Effector CD8-positive, alpha-beta T cell (primary cell): ENCODE data around the gene SEC23A.
"Not testable (repeated sequence)": the region's sequence is repeated elsewhere in the genome, so short reads cannot be mapped to it uniquely, and the experiment has no call there.

Experiments
- DNase-seq: peaks from one replicate; lab custom pipeline; 2025; lab: John Stamatoyannopoulos, UW
- total RNA-seq, 4 experiments: gene quantifications; one replicate each; lab custom pipeline; 2026; lab: John Stamatoyannopoulos, UW

SEC23A gene
- 82.9 to 101 (median 91.0) reads per million in 4 experiments for total RNA-seq

GRCh38 chr14:39102969-39103957 is at the start of gene SEC23A:
SEC23A (minus strand) TSS chr14:39103235; CDS start chr14:39096118, 7,117 bp downstream.
- DNase-seq = peak; percentile 71

DNA sequence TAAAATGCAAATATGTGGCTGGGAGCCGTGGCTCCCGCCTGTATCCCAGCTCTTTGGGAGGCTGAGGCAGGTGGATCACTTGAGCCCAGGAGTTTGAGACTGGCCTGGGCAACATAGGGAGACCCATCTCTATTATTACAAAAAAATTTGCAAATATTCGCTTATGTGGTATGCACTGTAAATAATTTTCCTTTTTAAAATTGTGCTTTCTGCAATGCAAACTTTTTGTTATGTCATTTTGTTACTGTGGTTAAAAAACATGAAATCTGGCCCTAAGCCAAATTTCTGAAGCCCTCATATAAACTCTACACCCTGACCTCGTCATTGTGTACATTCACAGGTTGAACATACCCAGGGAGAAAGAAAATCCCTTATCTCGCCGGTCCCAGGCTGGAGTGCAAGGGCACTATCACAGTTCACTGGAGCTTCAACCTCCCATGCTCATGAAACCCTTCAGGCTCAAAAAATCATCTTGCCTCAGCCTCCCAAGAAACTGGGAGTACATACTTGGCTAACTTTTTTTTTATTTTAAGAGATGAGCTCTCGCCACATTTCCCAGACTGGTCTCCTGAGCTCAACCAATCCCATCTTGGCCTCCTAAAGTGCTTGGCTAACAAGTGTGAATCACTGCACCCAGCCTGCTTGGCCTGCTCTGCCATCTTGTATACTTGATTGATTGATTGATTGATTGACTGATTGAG is 42.4 kb upstream of the SEC23A start:
- DNase-seq = no peak

- not testable (repeated sequence) for DNase-seq
Observed at GRCh38 chr14:39143226-39143625, 40.2 kb upstream of the SEC23A start.

DNA sequence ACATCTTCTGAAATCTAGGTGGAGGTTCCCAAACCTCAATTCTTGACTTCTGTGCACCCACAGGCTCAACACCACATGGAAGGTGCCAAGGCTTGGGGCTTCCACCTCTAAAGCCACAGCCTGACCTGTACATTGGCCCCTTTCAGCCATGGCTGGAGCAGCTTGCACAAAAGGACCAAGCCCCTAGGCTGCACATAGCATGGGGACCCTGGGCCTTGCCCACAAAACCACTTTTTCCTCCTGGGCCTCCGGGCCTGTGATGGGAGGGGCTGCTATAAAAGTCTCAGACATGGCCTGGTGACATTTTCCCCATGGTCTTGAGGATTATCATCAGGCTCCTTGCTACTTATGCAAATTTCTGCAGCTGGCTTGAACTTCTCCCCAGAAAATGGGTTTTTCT is 38.6 kb upstream of the SEC23A start:
- not testable (repeated sequence) for DNase-seq

DNA sequence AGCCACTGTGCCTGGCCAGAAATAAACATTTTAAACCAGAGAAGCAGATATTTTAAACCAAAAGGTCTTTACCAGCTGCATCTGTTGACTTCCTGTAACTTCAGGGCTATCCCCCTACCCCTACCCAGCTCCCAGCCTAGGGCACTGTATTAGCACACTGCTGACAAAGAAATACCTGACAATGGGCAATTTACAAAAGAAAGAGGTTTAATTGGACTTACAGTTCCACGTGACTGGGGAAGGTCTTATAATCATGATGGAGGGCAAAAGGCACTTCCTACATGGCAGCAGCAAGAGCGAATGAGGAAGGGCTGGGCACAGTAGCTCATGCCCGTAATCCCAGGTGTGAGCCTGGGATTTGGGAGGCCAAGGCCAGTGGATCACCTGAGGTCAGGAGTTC is 37.1 kb upstream of the SEC23A start:
- no peak for DNase-seq

DNA sequence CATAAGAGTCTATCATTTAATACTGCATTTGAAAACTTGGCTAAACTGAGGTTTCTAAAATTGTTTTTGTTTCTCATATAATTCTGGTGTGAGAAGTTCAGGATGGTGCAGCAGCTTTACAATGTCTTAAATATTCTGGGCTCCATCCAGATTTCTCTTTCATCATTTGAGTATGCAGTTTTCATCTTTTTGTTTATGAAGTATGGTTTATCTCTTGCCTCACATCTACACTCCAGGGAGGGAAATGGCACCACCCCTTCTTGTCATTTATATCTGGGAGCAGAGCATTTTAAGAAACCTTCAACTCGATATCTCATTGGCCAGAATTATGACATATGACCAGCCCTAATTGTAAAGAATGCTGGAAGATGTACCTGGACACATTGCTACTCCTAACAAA is 35.4 kb upstream of the SEC23A start:
- no peak for DNase-seq

- DNase-seq = not testable (repeated sequence)
Observed at GRCh38 chr14:39137835-39138234, 34.8 kb upstream of the SEC23A start.

- DNase-seq = no peak
Observed at GRCh38 chr14:39122330-39123138, 19.5 kb upstream of the SEC23A start.

GRCh38 chr14:39114073-39114838 is 11.2 kb upstream of the SEC23A start, which contains the start of gene GEMIN2:
GEMIN2 (plus strand) TSS chr14:39114323; CDS start chr14:39114339, 16 bp downstream.
- DNase-seq = peak; percentile 92

- no peak for DNase-seq
Observed at GRCh38 chr14:39113685-39114072, 10.6 kb upstream of the SEC23A start.

GRCh38 chr14:39109893-39110715 is 7.1 kb upstream of the SEC23A start:
- no peak for DNase-seq

DNA sequence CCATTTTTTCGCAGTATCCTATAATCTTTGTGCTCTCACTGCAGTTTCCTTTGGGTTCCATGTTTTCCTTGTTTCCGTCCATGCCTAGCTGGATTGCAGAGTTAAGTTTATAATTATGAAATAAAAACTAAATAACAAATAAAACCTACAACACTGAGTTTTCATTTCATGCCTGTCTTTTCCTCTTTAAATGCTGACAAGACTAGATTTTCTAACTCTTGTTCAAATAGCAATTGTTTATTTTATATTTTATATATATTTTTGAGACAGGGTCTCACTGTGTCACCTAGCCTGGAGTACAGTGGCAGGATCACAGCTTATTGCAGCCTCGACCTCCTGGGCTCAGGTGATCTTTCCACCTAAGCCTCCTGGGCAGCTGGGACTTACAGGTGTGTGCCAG is 5.8 kb upstream of the SEC23A start:
- no peak for DNase-seq

DNA sequence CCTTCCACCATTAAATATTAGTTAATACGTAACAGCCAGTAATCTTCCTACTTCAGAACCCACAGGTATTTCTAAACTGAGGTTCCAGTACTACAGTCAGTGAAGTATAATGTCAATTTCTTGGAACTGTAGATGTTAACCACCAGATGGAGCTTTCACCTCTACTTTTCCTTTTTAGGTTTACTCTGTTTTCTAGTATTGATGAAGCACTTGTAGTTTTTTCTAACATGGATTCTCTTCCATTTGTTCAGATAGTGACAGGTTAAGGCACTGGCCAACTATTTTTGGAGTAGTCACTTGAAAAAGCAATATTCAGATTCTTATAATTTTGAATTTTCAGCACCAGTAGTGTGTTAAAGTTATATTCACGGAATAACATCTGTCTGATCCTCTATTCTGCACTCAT is 4.6 kb upstream of the SEC23A start:
- no peak for DNase-seq

DNA sequence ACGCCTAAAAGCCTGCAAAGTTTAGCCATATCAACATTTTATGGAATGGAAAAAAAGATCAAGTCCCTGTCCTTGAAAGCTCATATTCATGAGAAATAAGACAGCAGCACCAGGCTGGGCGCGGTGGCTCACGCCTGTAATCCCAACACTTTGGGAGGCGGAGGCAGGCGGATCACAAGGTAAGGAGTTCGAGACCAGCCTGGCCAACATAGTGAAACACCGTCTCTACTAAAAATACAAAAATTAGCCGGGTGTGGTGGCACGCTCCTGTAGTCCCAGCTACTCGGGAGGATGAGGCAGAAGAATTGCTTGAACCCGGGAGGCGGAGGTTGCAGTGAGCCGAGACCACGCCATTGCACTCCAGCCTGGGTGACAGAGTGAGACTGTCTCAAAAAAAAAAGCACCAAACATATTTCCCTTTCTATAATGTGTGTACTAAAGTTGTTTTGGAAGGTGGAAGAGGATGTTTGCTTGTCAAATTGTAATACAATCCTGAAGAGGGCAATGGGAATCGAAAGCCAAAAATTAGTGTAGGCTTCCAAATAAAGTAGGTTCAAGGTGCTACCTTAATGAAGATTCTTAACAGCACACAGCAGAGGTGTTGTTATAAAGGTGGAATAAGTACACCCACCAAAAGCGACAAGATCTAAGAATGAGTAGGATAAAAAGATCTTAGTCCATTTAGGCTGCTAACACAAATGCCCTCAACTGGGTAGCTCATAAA is 1.2 kb upstream of the SEC23A start:
- not testable (repeated sequence) for DNase-seq

- DNase-seq = no peak
Observed at GRCh38 chr14:39102265-39102968, 618 bp downstream of the SEC23A start.

- no peak for DNase-seq
Observed at GRCh38 chr14:39099748-39100147, 3.3 kb downstream of the SEC23A start.

DNA sequence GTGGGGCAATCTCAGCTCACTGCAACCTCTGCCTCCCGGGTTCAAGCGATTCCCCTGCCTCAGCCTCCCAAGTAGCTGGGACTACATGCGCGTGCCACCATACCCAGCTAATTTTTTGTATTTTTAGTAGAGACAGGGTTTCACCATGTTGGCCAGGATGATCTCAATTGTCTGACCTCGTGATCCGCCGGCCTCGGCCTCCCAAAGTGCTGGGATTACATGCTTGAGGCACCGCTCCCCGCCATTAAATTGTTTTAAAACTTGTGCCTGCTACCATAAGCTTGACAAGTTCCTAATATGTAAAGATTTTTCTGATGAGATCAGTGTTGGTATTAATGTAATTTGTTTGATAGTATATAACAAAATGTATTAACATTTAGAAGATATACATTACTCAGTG is 3.8 kb downstream of the SEC23A start:
- DNase-seq = not testable (repeated sequence)

- DNase-seq = no peak
Observed at GRCh38 chr14:39097159-39097558, 5.9 kb downstream of the SEC23A start.

GRCh38 chr14:39094515-39094914 is 8.5 kb downstream of the SEC23A start:
- no peak for DNase-seq
